IMR-90 (cell line): ENCODE results near the gene MCM8. TPM values are rescaled to one million over a fixed set of nuclear protein-coding genes. Genes with fewer than 3 reads are reported as not detected.

Source experiments
- ATAC-seq: fragments of 200-7000 bp; cut with Tn5 transposase; 2 replicates; pipeline ENCODE4 v1.9.1; 2020; ENCODE audit warnings: low read depth, mild to moderate bottlenecking, moderate library complexity
- BruUV-seq: library from RNA; stranded (reverse); fragments of 400-500 nt; replicated peaks from 2 replicates; lab custom pipeline; 2021; lab: Mats Ljungman, UMichigan
- CTCF ChIA-PET: fragments of 300-600 bp; formaldehyde crosslinking; extraction: SDS; loops from one replicate; lab custom pipeline; 2021; ENCODE audit warnings: antibody characterized with exemption; lab: Yijun Ruan, JAX
- POLR2A ChIA-PET: fragments of 300-600 bp; sonication (Branson Sonifier 250); formaldehyde crosslinking; loops from one replicate; lab custom pipeline; 2022; ENCODE audit warnings: antibody characterized with exemption; ENCODE audit not compliant: unreplicated experiment; lab: Charles Lee
- DNase-seq: peaks from one replicate; pipeline ENCODE4 v3.0.0; 2013
- H2AFZ ChIP-seq: replicated peaks from 2 replicates; pipeline ENCODE3; 2013; ENCODE audit warnings: low read length, mild to moderate bottlenecking; ENCODE audit not compliant: poor library complexity
- H2AK5ac ChIP-seq: 2 replicates; pipeline ENCODE4 v1.6.1; 2013; ENCODE audit warnings: low read depth, low read length, inconsistent platforms
- H2AK9ac ChIP-seq: replicated peaks from 2 replicates; pipeline ENCODE3; 2013; ENCODE audit warnings: mild to moderate bottlenecking, low read depth, low read length, moderate library complexity; ENCODE audit not compliant: poor library complexity
- H2BK120ac ChIP-seq: 2 replicates; pipeline ENCODE4 v1.6.1; 2013; ENCODE audit warnings: low read depth, low read length, inconsistent platforms
- H2BK15ac ChIP-seq: 3 replicates; pipeline ENCODE4 v1.6.1; 2013; ENCODE audit warnings: low read depth, low read length, inconsistent platforms
- H2BK20ac ChIP-seq: 2 replicates; pipeline ENCODE4 v1.6.1; 2013; ENCODE audit warnings: low read depth, mild to moderate bottlenecking, inconsistent platforms, low read length, moderate library complexity
- H2BK5ac ChIP-seq: 2 replicates; pipeline ENCODE4 v1.6.1; 2013; ENCODE audit warnings: mild to moderate bottlenecking, low read depth, low read length, inconsistent platforms; ENCODE audit not compliant: poor library complexity, severe bottlenecking
- H3K14ac ChIP-seq: replicated peaks from 2 replicates; pipeline ENCODE4 v1.6.1; 2013; ENCODE audit warnings: low read depth, low read length, inconsistent platforms
- H3K18ac ChIP-seq: 2 replicates; pipeline ENCODE4 v1.6.1; 2013; ENCODE audit warnings: low read depth, low read length, control low read depth
- H3K23ac ChIP-seq: 2 replicates; pipeline ENCODE4 v1.6.1; 2013; ENCODE audit warnings: low read depth, low read length, inconsistent platforms
- H3K27ac ChIP-seq: 2 replicates; pipeline ENCODE4 v1.5.1; 2013; ENCODE audit warnings: mild to moderate bottlenecking, control low read depth, low read length; ENCODE audit not compliant: insufficient read depth
- H3K27me3 ChIP-seq: 2 replicates; pipeline ENCODE4 v1.6.1; 2013; ENCODE audit warnings: low read length; ENCODE audit not compliant: control insufficient read depth, insufficient read depth
- H3K36me3 ChIP-seq: 2 replicates; pipeline ENCODE4 v1.6.1; 2013; ENCODE audit warnings: low read length, mixed read lengths; ENCODE audit not compliant: control insufficient read depth, insufficient read depth
- H3K4ac ChIP-seq: 2 replicates; pipeline ENCODE4 v1.6.1; 2013; ENCODE audit warnings: low read depth, low read length, inconsistent platforms
- H3K4me1 ChIP-seq: 2 replicates; pipeline ENCODE4 v1.6.1; 2013; ENCODE audit warnings: low read length, mixed read lengths; ENCODE audit not compliant: control insufficient read depth, insufficient read depth
- H3K4me2 ChIP-seq: 2 replicates; pipeline ENCODE4 v1.6.1; 2013; ENCODE audit warnings: low read depth, mild to moderate bottlenecking, control low read depth, low read length, moderate library complexity
- H3K4me3 ChIP-seq: 2 replicates; pipeline ENCODE4 v1.5.1; 2013; ENCODE audit warnings: low read depth, mild to moderate bottlenecking, control low read depth, low read length, moderate library complexity; ENCODE audit not compliant: insufficient read depth
- H3K56ac ChIP-seq: 2 replicates; pipeline ENCODE4 v1.6.1; 2013; ENCODE audit warnings: low read length, inconsistent platforms; ENCODE audit not compliant: insufficient read depth; ENCODE audit errors: extremely low read depth
- H3K79me1 ChIP-seq, 2 experiments: 2 replicates each; pipeline ENCODE4 v1.6.1; 2013; ENCODE audit warnings: low read length in 2 of 2, inconsistent platforms in 1 of 2, low read depth in 1 of 2
- H3K9ac ChIP-seq: 2 replicates; pipeline ENCODE4 v1.6.1; 2013; ENCODE audit warnings: low read depth, low read length, control low read depth
- H3K9me1 ChIP-seq: 2 replicates; pipeline ENCODE4 v1.6.1; 2013; ENCODE audit warnings: low read length, inconsistent platforms; ENCODE audit not compliant: insufficient read depth
- H3K9me3 ChIP-seq: 2 replicates; pipeline ENCODE4 v1.6.1; 2013; ENCODE audit warnings: low read length; ENCODE audit not compliant: control insufficient read depth, insufficient read depth
- H4K20me1 ChIP-seq: 2 replicates; pipeline ENCODE4 v1.6.1; 2013; ENCODE audit warnings: low read length, inconsistent platforms; ENCODE audit not compliant: insufficient read depth
- H4K5ac ChIP-seq: 2 replicates; pipeline ENCODE4 v1.6.1; 2013; ENCODE audit warnings: mild to moderate bottlenecking, low read depth, low read length, control low read depth
- H4K8ac ChIP-seq, 2 experiments: 2 replicates each; pipeline ENCODE4 v1.6.1; 2013; ENCODE audit warnings: low read depth in 2 of 2, low read length in 2 of 2, control low read depth in 1 of 2, inconsistent platforms in 1 of 2
- H4K91ac ChIP-seq: 2 replicates; pipeline ENCODE4 v1.6.1; 2013; ENCODE audit warnings: low read depth, low read length, inconsistent platforms; ENCODE audit not compliant: insufficient read depth
- CEBPB ChIP-seq: IDR thresholded peaks from 2 replicates; pipeline ENCODE4 v1.6.1; 2012; ENCODE audit warnings: low read depth, low read length, improper control_type of control experiment
- CHD1 ChIP-seq: IDR thresholded peaks from 2 replicates; pipeline ENCODE4 v1.6.1; 2012; ENCODE audit warnings: low read depth, low read length, improper control_type of control experiment
- MAZ ChIP-seq: IDR thresholded peaks from 2 replicates; pipeline ENCODE4 v1.6.1; 2012; ENCODE audit warnings: low read depth, mild to moderate bottlenecking, low read length, improper control_type of control experiment, moderate library complexity, borderline replicate concordance
- MXI1 ChIP-seq: IDR thresholded peaks from 2 replicates; pipeline ENCODE4 v1.6.1; 2012; ENCODE audit warnings: low read depth, mild to moderate bottlenecking, low read length, moderate library complexity, borderline replicate concordance
- WGBS, 2 experiments: methylation state at CpG; one replicate each; pipeline versions ENCODE4 v1.1.5 to v1.1.7; 2013; ENCODE audit warnings: missing lambda C conversion rate in 2 of 2; ENCODE audit not compliant: insufficient read length in 1 of 2; ENCODE audit errors: extremely low coverage in 2 of 2; 5-methylcytosine and 5-hydroxymethylcytosine counted together
- dilution Hi-C: fragments of 300-500 bp; cut with HindIII; formaldehyde crosslinking; loops from one replicate; pipeline ENCODE4 v1.14.3; 2018; ENCODE audit warnings: low sequenced_read_pairs; ENCODE audit not compliant: unreplicated experiment
- in situ Hi-C: fragments of 300-500 bp; cut with MboI; formaldehyde crosslinking; loops from 3 replicates; pipeline ENCODE4 v1.14.3; 2019; ENCODE audit warnings: low sequenced_read_pairs, inconsistent platforms, mixed read lengths
- intact Hi-C: fragments of 100-400 bp; cut with micrococcal nuclease; formaldehyde crosslinking; loops from 2 replicates; pipeline ENCODE4 v1.10.0; 2022
- polyA plus RNA-seq, 3 experiments: library from polyadenylated mRNA; depleted of rRNA; stranded (reverse); fragments of >200 nt; gene quantifications; 2 replicates each; pipeline ENCODE4 v1.2.3, GENCODE V29; 2012; ENCODE audit warnings: low replicate concordance in 1 of 3
- total RNA-seq: library from RNA; depleted of rRNA; stranded (reverse); fragments of >200 nt; gene quantifications from 2 replicates; pipeline ENCODE4 v1.2.3, GENCODE V29; 2012

Gene MCM8
- total and polyA plus RNA-seq, 2 of the 4 experiments (the other 2 are of a cell fraction), result 4.2 to 11.5 TPM

GRCh38 chr20:5967469-5967868 is 17.0 kb downstream of the MCM8 start:
- BruUV-seq, result no TSS peak
- H3K27ac ChIP-seq, result no peak overlapping the region
- H3K4me3 ChIP-seq, result no peak overlapping the region
- H3K23ac ChIP-seq, result no peak overlapping the region
- no peak overlapping the region for H4K8ac ChIP-seq
- ATAC-seq, result no peak; the same call in 1 of the 2 replicates
- CTCF ChIA-PET, result interaction anchor here (1.4 kb wide), 1 partner anchor 14 kb away, joined by 3 read pairs; no protein-coding TSS in a partner anchor
- no peak overlapping the region for H3K4ac ChIP-seq
- no peak for DNase-seq
- H2BK5ac ChIP-seq, result no peak overlapping the region
- no peaks in the 10 kb centered on the region for H4K20me1 ChIP-seq
- intact Hi-C loops (no loop called here), dilution Hi-C loops (no loop called here), in situ Hi-C loops (loop anchor here (25.0 kb wide), 1 partner anchor 430 kb away; no protein-coding TSS in a partner anchor)
- POLR2A ChIA-PET, result no interaction called here
- H2AK5ac ChIP-seq, result no peak overlapping the region
- H2BK15ac ChIP-seq, result no peak overlapping the region
- TF ChIP-seq CEBPB (no peak), MAZ (no peak), CHD1 (no peak), MXI1 (no peak)
- no peak overlapping the region for H3K9ac ChIP-seq
- no peak overlapping the region for H4K5ac ChIP-seq
- H3K4me2 ChIP-seq, result no peak overlapping the region
- H3K9me3 ChIP-seq, result no peaks in the 10 kb centered on the region
- H3K14ac ChIP-seq, result no peak overlapping the region
- H3K9me1 ChIP-seq, result no peaks in the 10 kb centered on the region; the same call in 1 of the 2 replicates
- no CpG with 5 or more reads among the region's 6 CpGs for WGBS, 2 experiments
- no peaks in the 10 kb centered on the region for H3K4me1 ChIP-seq
- H2AFZ ChIP-seq, result no peak overlapping the region
- peaks cover 3% of the 10 kb centered on the region; the same call in 1 of the 2 replicates for H3K36me3 ChIP-seq
- H3K56ac ChIP-seq, result no peak overlapping the region
- H3K18ac ChIP-seq, result no peak overlapping the region
- H3K79me1 ChIP-seq, result no peaks in the 10 kb centered on the region
- no peak overlapping the region for H2BK120ac ChIP-seq
- no peaks in the 10 kb centered on the region for H3K27me3 ChIP-seq
- H2AK9ac ChIP-seq, result no peak overlapping the region
- no peak overlapping the region for H2BK20ac ChIP-seq
- H4K91ac ChIP-seq, result no peak overlapping the region
